ENCODE data around the gene MAMDC4.
"Not testable (repeated sequence)": the region's sequence is repeated elsewhere in the genome, so short reads cannot be mapped to it uniquely, and the experiment has no call there.

Gene MAMDC4

DNA sequence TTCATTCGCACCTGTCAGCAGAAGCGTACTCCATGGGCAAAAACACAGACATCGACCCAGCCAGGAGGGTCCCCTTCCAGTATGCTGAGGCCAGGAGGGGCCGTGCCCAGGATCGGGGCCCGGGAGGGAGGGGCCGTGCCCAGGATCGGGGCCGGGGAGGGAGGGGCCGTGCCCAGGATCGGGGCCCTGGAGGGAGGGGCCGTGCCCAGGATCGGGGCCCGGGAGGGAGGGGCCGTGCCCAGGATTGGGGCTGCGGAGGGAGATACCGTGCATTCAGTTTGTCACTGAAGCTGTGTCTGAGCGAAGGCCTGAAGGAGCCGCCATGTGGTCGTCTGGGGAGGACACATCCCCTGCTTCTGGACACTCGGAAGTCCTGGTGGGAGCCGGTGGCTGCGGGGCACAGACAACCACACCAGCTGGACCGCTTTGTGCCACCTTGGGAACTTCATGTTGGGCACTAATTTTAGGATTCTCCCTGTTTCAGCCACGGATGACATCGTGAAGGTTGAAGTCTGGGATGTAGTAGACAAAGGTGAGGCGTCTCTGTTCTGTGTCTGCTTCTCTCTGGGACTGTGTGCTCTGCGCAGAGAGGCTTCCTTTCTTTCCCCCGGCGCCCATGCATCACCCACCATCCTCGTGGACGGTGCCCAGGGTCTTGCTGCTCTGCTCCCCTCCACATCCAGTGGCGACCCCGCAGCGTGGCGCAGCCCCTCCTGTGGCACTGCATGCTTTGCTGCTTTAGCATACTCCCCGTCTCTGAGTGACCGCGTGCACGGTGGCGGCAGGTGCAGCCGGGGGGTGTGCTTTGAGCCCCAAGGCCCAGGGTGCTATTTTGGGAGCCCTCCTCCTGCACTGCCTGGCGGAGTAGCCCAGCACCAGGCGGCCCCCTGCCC is 26.6 kb upstream of the MAMDC4 start:
- no peak for DNase-seq

GRCh38 chr9:136826188-136826541 is 26.0 kb upstream of the MAMDC4 start:
- no peak for DNase-seq

GRCh38 chr9:136826703-136827582 is 25.2 kb upstream of the MAMDC4 start:
- DNase-seq = no peak

GRCh38 chr9:136827794-136828473 is 24.2 kb upstream of the MAMDC4 start:
- DNase-seq = no peak

- DNase-seq = no peak
Measured at GRCh38 chr9:136828474-136829140, 23.5 kb upstream of the MAMDC4 start.

GRCh38 chr9:136829412-136829811 is 22.7 kb upstream of the MAMDC4 start:
- no peak for DNase-seq

GRCh38 chr9:136829981-136830885 is 21.9 kb upstream of the MAMDC4 start:
- no peak for DNase-seq

- DNase-seq = no peak
Measured at GRCh38 chr9:136831002-136831719, 21.0 kb upstream of the MAMDC4 start.

GRCh38 chr9:136831720-136832104 is 20.4 kb upstream of the MAMDC4 start:
- no peak for DNase-seq

DNA sequence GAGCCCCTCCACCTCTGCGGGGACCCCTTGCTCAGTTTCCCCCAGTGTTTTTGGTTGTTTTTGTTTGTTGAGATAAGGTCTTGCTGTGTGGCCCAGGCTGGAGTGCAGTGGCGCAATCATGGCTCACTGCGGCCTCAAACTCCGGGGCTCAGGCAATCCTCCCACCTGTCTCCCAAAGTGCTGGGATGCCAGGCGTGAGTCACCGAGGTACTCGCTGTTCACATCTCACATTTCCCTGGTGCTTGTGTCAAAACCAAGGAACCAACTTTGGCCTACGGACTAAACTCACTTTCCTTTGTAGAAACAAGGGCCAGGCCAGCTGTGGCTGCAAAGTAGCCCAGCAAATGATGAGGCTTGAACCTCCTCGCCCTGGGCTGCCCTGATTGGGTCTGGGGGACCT is 19.6 kb upstream of the MAMDC4 start:
- no peak for DNase-seq

DNA sequence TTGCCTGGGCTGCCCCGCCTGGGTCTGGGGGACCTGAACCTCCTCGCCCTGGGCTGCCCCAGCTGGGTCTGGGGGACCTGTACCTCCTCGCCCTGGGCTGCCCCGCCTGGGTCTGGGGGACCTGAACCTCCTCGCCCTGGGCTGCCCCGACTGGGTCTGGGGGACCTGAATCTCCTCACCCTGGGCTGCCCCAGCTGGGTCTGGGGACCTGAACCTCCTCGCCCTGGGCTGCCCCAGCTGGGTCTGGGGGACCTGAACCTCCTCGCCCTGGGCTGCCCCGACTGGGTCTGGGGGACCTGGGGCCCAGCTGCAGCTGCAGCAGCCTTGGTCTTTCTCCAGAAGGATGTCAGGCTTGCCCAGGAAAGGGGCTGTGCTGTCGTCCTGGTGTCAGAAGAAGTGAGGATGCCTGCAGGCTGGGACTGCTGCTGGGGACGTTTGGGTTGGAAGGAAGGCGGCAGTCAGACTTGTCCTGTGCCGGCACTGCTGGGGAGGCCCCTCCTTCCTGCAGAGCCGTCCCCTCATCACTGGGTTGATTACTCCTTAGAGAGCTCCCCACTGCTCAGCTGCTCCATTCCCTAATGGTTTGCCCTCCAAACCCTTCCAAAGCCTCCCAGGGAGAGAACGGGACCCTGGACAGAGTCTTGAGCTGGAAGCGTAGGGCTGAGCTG is 18.6 kb upstream of the MAMDC4 start:
- DNase-seq = not testable (repeated sequence)

- no peak for DNase-seq
Measured at GRCh38 chr9:136835162-136835931, 16.8 kb upstream of the MAMDC4 start.

- no peak for DNase-seq
Measured at GRCh38 chr9:136835932-136836904, 15.9 kb upstream of the MAMDC4 start.

- DNase-seq = no peak
Measured at GRCh38 chr9:136837146-136837855, 14.8 kb upstream of the MAMDC4 start.

DNA sequence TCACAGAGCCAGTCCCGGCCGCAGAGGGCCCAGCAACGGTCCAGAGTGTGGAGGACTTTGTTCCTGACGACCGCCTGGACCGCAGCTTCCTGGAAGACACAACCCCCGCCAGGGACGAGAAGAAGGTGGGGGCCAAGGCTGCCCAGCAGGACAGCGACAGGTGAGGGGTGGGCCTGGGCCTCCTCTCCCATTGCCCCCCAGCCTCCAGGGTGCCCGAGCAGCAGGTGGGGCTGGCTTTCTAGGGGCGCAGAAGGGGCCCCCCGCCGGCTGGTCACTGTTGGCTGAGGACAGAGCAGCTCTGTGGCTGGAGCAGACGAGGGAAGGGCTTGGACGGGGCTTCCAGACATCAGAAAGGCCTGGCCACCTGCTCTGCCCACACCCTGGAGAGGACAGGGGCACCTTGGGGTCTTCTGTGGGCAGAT is 14.3 kb upstream of the MAMDC4 start:
- DNase-seq = not testable (repeated sequence)

- DNase-seq = no peak
Measured at GRCh38 chr9:136838314-136839228, 13.6 kb upstream of the MAMDC4 start.
